Astrocyte of the spinal cord (primary cell): ENCODE measurements around the gene BTBD9.

Experiments used
- DNase-seq: peaks from one replicate; pipeline ENCODE4 v3.0.0; 2011; ENCODE audit warnings: low read depth, low spot score
- H3K4me3 ChIP-seq: 2 replicates; pipeline ENCODE4 v1.5.1; 2011; ENCODE audit warnings: low read depth, mild to moderate bottlenecking, low read length, moderate library complexity
- in situ Hi-C: cut with HindIII; loops from 2 replicates; pipeline ENCODE4 v1.10.0; 2017; ENCODE audit warnings: low sequenced_read_pairs
- TF ChIP-seq, protein P1 (sequence below): IDR thresholded peaks from 2 replicates; pipeline ENCODE4 v1.5.1; 2012; ENCODE audit warnings: low read depth, mild to moderate bottlenecking, low read length, inconsistent platforms

BTBD9 gene

DNA sequence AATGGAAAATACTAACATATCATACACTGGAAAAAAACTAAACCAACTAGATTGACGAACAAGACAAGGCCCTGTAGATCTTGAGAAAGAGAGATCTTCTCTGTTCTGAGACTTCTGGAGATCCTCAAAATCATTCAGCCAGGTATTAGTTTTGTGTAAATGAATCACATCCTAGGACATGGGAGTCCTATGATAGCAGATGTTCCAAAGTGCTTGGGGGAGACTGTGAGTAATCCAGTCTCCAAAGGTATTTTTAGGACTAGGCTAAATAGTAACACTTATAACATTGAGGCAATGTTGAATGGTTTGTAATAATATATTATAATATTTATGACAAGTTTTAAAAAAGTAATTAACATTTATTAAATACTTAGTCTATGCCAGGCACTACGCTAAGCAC, 275.0 kb downstream of the BTBD9 start:
- DNase-seq, result no peak
- no peak overlapping the region for H3K4me3 ChIP-seq
- in situ Hi-C loops, result no loop called here
- TF ChIP-seq, protein P1, sequence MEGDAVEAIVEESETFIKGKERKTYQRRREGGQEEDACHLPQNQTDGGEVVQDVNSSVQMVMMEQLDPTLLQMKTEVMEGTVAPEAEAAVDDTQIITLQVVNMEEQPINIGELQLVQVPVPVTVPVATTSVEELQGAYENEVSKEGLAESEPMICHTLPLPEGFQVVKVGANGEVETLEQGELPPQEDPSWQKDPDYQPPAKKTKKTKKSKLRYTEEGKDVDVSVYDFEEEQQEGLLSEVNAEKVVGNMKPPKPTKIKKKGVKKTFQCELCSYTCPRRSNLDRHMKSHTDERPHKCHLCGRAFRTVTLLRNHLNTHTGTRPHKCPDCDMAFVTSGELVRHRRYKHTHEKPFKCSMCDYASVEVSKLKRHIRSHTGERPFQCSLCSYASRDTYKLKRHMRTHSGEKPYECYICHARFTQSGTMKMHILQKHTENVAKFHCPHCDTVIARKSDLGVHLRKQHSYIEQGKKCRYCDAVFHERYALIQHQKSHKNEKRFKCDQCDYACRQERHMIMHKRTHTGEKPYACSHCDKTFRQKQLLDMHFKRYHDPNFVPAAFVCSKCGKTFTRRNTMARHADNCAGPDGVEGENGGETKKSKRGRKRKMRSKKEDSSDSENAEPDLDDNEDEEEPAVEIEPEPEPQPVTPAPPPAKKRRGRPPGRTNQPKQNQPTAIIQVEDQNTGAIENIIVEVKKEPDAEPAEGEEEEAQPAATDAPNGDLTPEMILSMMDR, result no peak

DNA sequence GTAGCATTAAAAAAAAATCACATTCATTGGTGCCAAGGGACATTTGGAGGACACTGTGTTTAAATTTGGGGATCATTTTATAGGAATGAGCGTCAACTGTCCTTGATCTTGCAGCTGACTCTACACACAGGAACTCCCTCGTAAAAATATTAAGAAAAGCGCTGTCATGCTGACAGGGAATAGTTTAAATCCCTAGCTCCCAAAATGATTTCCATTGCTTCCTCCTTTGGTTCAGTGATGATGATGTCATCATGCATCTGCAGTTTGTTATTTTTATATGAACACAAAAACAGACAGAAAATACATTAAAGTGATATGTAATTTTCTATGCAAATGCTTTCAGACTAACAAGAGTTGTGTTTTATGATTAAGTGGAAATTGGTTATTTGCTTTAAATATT, 275.6 kb downstream of the BTBD9 start:
- no peak overlapping the region for H3K4me3 ChIP-seq
- no peak for DNase-seq
- in situ Hi-C loops, result no loop called here
- TF ChIP-seq, protein P1, result no peak

- DNase-seq, result no peak
- in situ Hi-C loops, result no loop called here
Measured at GRCh38 chr6:38355519-38355918, 284.2 kb downstream of the BTBD9 start.

GRCh38 chr6:38354905-38355304, 284.8 kb downstream of the BTBD9 start:
- no peak overlapping the region for H3K4me3 ChIP-seq
- no peak for DNase-seq
- in situ Hi-C loops, result no loop called here

More at GRCh38 chr6:38355519-38355918, 284.2 kb downstream of the BTBD9 start:
- TF ChIP-seq, protein P1, result no peak
- H3K4me3 ChIP-seq, result no peak overlapping the region

GRCh38 chr6:38354037-38354381, 285.7 kb downstream of the BTBD9 start:
- TF ChIP-seq, protein P1, result no peak
- no peak for DNase-seq
- in situ Hi-C loops, result no loop called here
- H3K4me3 ChIP-seq, result no peak overlapping the region

More at GRCh38 chr6:38354905-38355304, 284.8 kb downstream of the BTBD9 start:
- TF ChIP-seq, protein P1, result no peak

DNA sequence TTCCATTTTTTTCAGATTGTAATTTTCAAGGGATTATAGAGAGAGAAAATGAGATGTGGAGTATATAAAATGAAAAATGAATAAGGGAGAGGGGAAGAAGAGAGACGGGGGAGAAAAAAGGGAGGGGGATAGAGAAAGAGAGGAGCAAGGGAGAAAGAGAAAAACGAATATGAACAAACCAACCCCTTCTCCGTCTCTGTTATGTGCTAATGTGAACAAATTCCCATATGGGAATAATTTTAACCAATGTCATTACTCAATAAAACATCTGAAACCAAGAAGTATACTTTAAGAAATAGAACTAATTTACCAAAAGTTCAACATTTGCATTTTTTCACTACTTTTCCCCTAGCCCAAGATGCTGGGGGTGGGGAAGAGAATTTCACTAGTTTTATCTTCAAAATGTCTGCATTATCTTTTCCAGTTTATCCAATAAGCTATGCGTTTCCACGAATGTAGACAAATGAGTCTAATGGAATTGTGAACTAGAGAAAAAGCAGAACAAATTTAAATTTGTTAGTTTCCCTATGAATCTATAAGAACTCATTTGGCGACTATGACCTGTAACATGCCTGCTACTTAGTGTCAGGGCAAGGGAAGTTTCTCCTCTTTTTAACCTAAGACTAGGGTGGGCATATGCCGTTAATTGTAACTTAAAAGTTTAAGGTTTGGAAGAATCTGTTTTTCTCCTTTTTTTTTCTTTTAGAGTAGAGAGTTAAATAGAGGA, 286.3 kb downstream of the BTBD9 start:
- TF ChIP-seq, protein P1, result no peak
- DNase-seq, result no peak
- H3K4me3 ChIP-seq, result no peak overlapping the region
- in situ Hi-C loops, result no loop called here
